Type B pancreatic cell (in vitro differentiated cells): ENCODE data around the gene SPATA1. TPM values are rescaled to one million over a fixed set of nuclear protein-coding genes. Genes with fewer than 3 reads are reported as not detected.

Experiments used
- DNase-seq: peaks from one replicate; pipeline ENCODE4 v3.0.0; 2021; ENCODE audit warnings: mixed read lengths; ENCODE audit not compliant: unreplicated experiment; ENCODE audit errors: extremely low spot score
- H3K27ac Mint-ChIP-seq: 2 replicates; pipeline ENCODE4 v1.8.0; 2021; ENCODE audit warnings: mild to moderate bottlenecking, mixed read lengths
- H3K27me3 Mint-ChIP-seq: 2 replicates; pipeline ENCODE4 v1.8.0; 2021; ENCODE audit warnings: mixed read lengths
- H3K36me3 Mint-ChIP-seq: 2 replicates; pipeline ENCODE4 v1.8.0; 2021; ENCODE audit warnings: mixed read lengths
- H3K4me1 Mint-ChIP-seq: one replicate; pipeline ENCODE4 v1.8.0; 2021; ENCODE audit warnings: mixed read lengths; ENCODE audit not compliant: unreplicated experiment
- H3K4me3 Mint-ChIP-seq: 2 replicates; pipeline ENCODE4 v1.8.0; 2021; ENCODE audit warnings: mild to moderate bottlenecking, mixed read lengths
- H3K9me3 Mint-ChIP-seq: 2 replicates; pipeline ENCODE4 v1.8.0; 2021; ENCODE audit warnings: mixed read lengths
- total RNA-seq: library from RNA; stranded (reverse); gene quantifications from 2 replicates; pipeline ENCODE4 v1.2.1, GENCODE V29; 2021; ENCODE audit warnings: low replicate concordance
- TF ChIP-seq, protein P1 (sequence below): fragments of 200-600 bp; sonication (generic); conservative IDR thresholded peaks from 2 replicates; pipeline ENCODE4 v1.5.0; 2021; ENCODE audit warnings: antibody characterized with exemption, mild to moderate bottlenecking

Gene SPATA1
- total RNA-seq, 1 donor from 2014 or later = 1.8 TPM

DNA sequence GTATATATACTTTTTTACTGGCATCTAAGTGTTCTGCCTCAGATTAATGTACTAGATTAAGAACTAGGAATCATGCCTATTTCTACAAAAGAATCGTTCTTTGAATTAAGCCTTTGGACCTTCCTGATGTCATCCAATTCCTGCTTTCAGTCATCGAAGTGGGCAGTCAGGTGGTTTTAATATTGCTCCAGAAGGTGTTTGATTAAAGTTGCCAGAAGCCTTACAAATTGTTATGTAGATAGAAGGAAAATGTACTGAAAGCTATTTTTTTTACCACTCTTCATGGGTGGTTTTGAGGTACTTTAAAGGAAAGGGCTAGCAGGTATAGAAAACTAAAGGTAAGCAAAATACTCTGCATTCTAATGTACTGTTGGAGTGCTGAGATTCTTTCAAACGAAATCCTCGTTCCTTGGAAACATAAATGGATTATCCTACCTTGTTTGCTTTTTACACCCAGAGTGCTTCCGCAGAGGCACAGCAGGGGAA lies 67.3 kb downstream of the SPATA1 start:
- H3K9me3 Mint-ChIP-seq = peaks cover 6% of the 10 kb centered on the region
- peaks cover 15% of the 10 kb centered on the region for H3K36me3 Mint-ChIP-seq
- H3K27ac Mint-ChIP-seq = peak overlapping the region; percentile 99
- DNase-seq = no peak
- no peaks in the 10 kb centered on the region for H3K27me3 Mint-ChIP-seq
- TF ChIP-seq, protein P1, sequence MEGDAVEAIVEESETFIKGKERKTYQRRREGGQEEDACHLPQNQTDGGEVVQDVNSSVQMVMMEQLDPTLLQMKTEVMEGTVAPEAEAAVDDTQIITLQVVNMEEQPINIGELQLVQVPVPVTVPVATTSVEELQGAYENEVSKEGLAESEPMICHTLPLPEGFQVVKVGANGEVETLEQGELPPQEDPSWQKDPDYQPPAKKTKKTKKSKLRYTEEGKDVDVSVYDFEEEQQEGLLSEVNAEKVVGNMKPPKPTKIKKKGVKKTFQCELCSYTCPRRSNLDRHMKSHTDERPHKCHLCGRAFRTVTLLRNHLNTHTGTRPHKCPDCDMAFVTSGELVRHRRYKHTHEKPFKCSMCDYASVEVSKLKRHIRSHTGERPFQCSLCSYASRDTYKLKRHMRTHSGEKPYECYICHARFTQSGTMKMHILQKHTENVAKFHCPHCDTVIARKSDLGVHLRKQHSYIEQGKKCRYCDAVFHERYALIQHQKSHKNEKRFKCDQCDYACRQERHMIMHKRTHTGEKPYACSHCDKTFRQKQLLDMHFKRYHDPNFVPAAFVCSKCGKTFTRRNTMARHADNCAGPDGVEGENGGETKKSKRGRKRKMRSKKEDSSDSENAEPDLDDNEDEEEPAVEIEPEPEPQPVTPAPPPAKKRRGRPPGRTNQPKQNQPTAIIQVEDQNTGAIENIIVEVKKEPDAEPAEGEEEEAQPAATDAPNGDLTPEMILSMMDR = no peak
- H3K4me3 Mint-ChIP-seq = peak overlapping the region; percentile 98
- peaks cover 29% of the 10 kb centered on the region for H3K4me1 Mint-ChIP-seq

DNA sequence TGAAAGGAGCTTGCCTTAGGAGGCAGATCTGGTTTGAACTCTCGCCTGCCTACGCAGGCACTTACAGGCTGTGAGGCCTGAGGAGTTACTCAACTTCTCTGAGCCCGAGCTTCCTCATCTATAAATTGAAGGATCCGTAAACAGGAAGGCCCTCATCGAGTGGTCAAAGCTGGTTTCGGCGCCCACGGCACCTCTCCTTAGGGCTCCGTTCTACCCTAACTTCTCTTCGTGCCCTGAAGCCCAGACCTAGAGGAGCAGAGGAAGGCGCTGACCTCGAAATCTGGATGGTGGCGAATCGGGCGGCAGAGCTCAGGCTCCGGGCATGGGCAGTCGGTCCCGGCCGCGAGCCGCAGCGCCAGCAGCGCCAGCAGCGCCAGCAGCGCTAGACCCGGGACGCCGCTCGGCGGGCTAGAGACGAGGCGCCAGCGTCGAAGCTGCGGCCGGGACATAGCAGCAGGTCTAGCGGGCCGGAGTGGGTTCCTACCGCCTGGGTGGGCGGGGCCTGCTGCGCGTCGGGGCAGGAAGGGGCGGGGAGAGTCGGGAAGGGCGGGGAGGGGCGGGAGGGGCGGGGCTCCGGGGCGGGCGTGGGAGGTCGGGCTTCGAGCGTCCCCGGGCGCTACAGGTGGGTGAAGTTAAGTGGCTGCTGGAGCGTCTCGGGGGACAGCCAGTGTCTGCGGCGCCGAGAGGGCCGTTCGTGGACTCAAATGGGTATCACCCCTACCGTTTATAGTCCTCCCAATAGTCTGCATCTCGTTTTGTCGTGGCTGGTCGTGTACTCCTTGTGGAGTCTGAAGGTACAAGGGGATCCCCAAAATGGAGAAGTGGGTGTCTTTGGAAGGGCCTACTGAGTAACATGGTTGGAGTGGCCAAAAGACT lies 68.0 kb downstream of the SPATA1 start, which contains the start of gene CTBS:
CTBS (minus strand) TSS at position 474 of the 876 bp plus-strand sequence; CDS start at position 449, 25 bp downstream.
- Mint-ChIP-seq H3K27me3 (no peaks in the 10 kb centered on the region), H3K36me3 (peaks cover 15% of the 10 kb centered on the region), H3K4me3 (peak within 1 kb of the TSS; percentile 98), H3K9me3 (peaks cover 6% of the 10 kb centered on the region), H3K4me1 (peaks cover 29% of the 10 kb centered on the region), H3K27ac (peak within 1 kb of the TSS; percentile 99)
- TF ChIP-seq, protein P1 = peak; percentile 4
- peak; percentile 87 for DNase-seq

DNA sequence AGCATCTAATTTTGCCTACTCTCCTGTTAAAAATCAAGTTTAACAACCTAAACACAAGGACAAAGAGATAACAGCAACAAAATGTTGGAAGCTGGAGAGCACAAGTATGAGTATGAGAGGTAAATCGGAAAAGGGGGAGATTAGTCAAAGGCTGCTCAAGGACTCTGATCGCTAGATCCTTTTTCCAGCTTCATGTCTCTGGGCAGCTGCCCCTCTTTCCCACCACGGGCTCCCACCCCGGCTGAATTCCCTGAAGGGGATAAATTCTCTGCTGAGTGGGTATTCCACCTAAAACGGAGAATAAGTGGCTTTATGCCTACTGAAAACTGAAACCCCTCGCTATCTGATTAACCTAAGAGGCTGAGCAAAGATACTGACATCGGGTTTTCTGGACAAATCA lies 68.8 kb downstream of the SPATA1 start:
- DNase-seq = no peak
- peak overlapping the region; percentile 99 for H3K27ac Mint-ChIP-seq
- H3K36me3 Mint-ChIP-seq = peaks cover 15% of the 10 kb centered on the region
- peaks cover 29% of the 10 kb centered on the region for H3K4me1 Mint-ChIP-seq
- peaks cover 6% of the 10 kb centered on the region for H3K9me3 Mint-ChIP-seq
- peak overlapping the region; percentile 98 for H3K4me3 Mint-ChIP-seq
- TF ChIP-seq, protein P1 = no peak
- no peaks in the 10 kb centered on the region for H3K27me3 Mint-ChIP-seq

DNA sequence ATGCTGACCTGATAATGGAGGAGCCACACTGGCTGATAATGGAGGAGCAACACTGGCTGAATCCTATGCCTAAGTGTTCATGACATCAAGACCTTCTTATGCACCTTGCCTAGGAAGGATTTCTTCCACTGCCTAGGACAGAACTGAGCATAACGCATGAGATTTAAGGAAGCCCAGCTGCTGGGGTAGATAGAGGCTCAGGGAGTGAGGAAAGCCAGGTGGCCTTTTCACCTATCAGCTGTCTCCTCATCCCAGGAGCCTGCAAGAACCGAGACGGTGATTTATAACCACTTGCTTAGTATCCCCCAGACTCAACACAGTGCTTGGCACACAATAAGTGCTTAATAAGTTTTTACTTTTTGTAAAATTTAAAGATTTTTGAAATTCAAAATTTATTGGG lies 75.5 kb downstream of the SPATA1 start:
- Mint-ChIP-seq H3K9me3 (peaks cover 12% of the 10 kb centered on the region), H3K27me3 (no peaks in the 10 kb centered on the region), H3K4me1 (peaks cover 16% of the 10 kb centered on the region), H3K36me3 (peaks cover 6% of the 10 kb centered on the region), H3K4me3 (no peak overlapping the region), H3K27ac (no peak overlapping the region)
- no peak for DNase-seq
- TF ChIP-seq, protein P1 = no peak

DNA sequence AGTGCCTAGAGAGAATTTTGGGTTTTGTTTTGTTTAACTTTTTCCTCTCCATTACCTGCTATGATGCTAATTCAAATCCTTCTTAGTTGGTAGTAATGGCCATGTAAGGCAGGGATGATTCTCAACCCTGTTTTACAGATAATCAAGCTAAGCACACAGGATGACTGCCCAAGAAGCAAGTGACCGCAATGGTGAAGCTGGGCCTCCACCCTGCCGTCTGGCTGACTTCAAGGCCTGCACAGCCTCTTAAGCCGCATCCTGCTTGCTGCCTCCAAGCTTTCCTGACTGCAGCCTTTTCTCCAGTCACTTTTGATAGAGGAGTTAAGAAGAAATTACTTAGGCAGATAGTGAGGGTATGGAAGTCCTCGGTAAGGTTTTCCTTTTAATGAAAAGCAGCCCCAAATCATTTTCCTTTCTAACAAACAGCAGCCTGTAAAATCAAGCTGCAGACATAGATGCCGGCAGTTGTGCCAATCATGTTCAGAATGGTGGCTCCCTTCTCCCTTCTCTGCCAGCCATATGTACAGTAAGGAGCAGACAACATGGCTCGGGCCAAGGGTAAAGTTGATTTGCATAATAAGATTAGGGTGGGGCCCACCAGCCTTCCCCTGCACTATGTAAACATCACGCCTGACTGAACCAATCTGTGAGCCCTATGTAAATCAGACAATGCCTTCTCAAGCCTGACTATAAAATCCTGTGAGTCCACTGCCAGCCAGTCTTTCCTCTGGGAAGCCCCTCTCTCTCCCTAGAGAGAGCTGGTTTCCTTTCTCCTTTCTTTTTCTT lies 76.8 kb downstream of the SPATA1 start:
- Mint-ChIP-seq H3K27me3 (no peaks in the 10 kb centered on the region), H3K27ac (peak overlapping the region; percentile 11), H3K4me3 (no peak overlapping the region), H3K4me1 (peaks cover 16% of the 10 kb centered on the region), H3K36me3 (peaks cover 6% of the 10 kb centered on the region), H3K9me3 (peaks cover 13% of the 10 kb centered on the region)
- DNase-seq = no peak
- TF ChIP-seq, protein P1 = no peak
